GM21576 (cell line): ENCODE data around the gene EXOC3.

Experiments used
- ATAC-seq: cut with Tn5 transposase; IDR thresholded peaks from one replicate; pipeline ENCODE4 v1.9.1; 2021; ENCODE audit warnings: mild to moderate bottlenecking, moderate library complexity; ENCODE audit not compliant: unreplicated experiment

Gene EXOC3

GRCh38 chr5:437281-437771 is 5.7 kb upstream of the EXOC3 start:
- no peak for ATAC-seq

- no peak for ATAC-seq
Measured at GRCh38 chr5:438481-438981, 4.4 kb upstream of the EXOC3 start.

- ATAC-seq: no peak
Measured at GRCh38 chr5:439181-439580, 3.8 kb upstream of the EXOC3 start.

- no peak for ATAC-seq
Measured at GRCh38 chr5:439636-440035, 3.3 kb upstream of the EXOC3 start.

GRCh38 chr5:440401-441201 is 2.4 kb upstream of the EXOC3 start:
- ATAC-seq: no peak

- no peak for ATAC-seq
Measured at GRCh38 chr5:441996-442334, 1.0 kb upstream of the EXOC3 start.

GRCh38 chr5:443239-444151 is 519 bp downstream of the EXOC3 start:
- peak; percentile 18 for ATAC-seq

GRCh38 chr5:444226-444625 is 1.2 kb downstream of the EXOC3 start:
- no peak for ATAC-seq

GRCh38 chr5:445591-445990 is 2.6 kb downstream of the EXOC3 start:
- ATAC-seq: no peak

GRCh38 chr5:446066-446882 is 3.3 kb downstream of the EXOC3 start:
- no peak for ATAC-seq

GRCh38 chr5:446883-447263 is 3.9 kb downstream of the EXOC3 start:
- ATAC-seq: no peak

- no peak for ATAC-seq
Measured at GRCh38 chr5:447501-447900, 4.5 kb downstream of the EXOC3 start.

- ATAC-seq: no peak
Measured at GRCh38 chr5:448061-448765, 5.2 kb downstream of the EXOC3 start.

GRCh38 chr5:448766-449090 is 5.8 kb downstream of the EXOC3 start:
- no peak for ATAC-seq

- no peak for ATAC-seq
Measured at GRCh38 chr5:449151-449550, 6.2 kb downstream of the EXOC3 start.

- no peak for ATAC-seq
Measured at GRCh38 chr5:451587-452458, 8.8 kb downstream of the EXOC3 start.

GRCh38 chr5:452978-453710 is 10.2 kb downstream of the EXOC3 start:
- ATAC-seq: no peak

GRCh38 chr5:453725-454481 is 10.9 kb downstream of the EXOC3 start:
- ATAC-seq: no peak
